H9 (cell line): ENCODE results near the gene ROPN1L. TPM values are rescaled to one million over a fixed set of nuclear protein-coding genes. Genes with fewer than 3 reads are reported as not detected.
A peak's percentile ranks its signal among the peaks of the same experiment; 100 is the strongest.

ENCODE experiments used
- DNase-seq: peaks from one replicate; pipeline ENCODE4 v3.0.0-alpha.2; 2017
- H2AFZ ChIP-seq: one replicate; pipeline ENCODE4 v1.6.1; 2013; ENCODE audit warnings: mild to moderate bottlenecking, low read length, control low read depth, moderate library complexity
- H2AK5ac ChIP-seq: 2 replicates; pipeline ENCODE4 v1.6.1; 2013; ENCODE audit warnings: low read length, control low read depth, mixed read lengths; ENCODE audit not compliant: insufficient read length
- H2BK120ac ChIP-seq: one replicate; pipeline ENCODE4 v1.6.1; 2013; ENCODE audit warnings: low read depth, mild to moderate bottlenecking, low read length, control low read depth, inconsistent platforms; ENCODE audit not compliant: poor library complexity, severe bottlenecking
- H2BK12ac ChIP-seq: 2 replicates; pipeline ENCODE4 v1.6.1; 2013; ENCODE audit warnings: low read length, control low read depth, mixed read lengths, low read depth; ENCODE audit not compliant: insufficient read length
- H2BK15ac ChIP-seq: 2 replicates; pipeline ENCODE4 v1.6.1; 2013; ENCODE audit warnings: low read depth, low read length, control low read depth
- H2BK20ac ChIP-seq: one replicate; pipeline ENCODE4 v1.6.1; 2013; ENCODE audit warnings: low read depth, mild to moderate bottlenecking, low read length, control low read depth, inconsistent platforms; ENCODE audit not compliant: poor library complexity, severe bottlenecking
- H2BK5ac ChIP-seq: 2 replicates; pipeline ENCODE4 v1.6.1; 2013; ENCODE audit warnings: low read length, control low read depth, mixed read lengths; ENCODE audit not compliant: insufficient read length
- H3K14ac ChIP-seq: 2 replicates; pipeline ENCODE4 v1.6.1; 2013; ENCODE audit warnings: low read length, control low read depth; ENCODE audit not compliant: insufficient read depth
- H3K18ac ChIP-seq: 2 replicates; pipeline ENCODE4 v1.6.1; 2013; ENCODE audit warnings: low read depth, mild to moderate bottlenecking, mixed read lengths, low read length, control low read depth; ENCODE audit not compliant: insufficient read length
- H3K23ac ChIP-seq: 2 replicates; pipeline ENCODE4 v1.6.1; 2013; ENCODE audit warnings: low read length, control low read depth, mixed read lengths, low read depth; ENCODE audit not compliant: insufficient read length
- H3K23me2 ChIP-seq: 2 replicates; pipeline ENCODE4 v1.6.1; 2013; ENCODE audit warnings: low read depth, mild to moderate bottlenecking, mixed read lengths, low read length, control low read depth; ENCODE audit not compliant: insufficient read length, poor library complexity, severe bottlenecking
- H3K27ac ChIP-seq: 2 replicates; pipeline ENCODE4 v1.5.1; 2013; ENCODE audit warnings: low read length, control low read depth, mixed read lengths, low read depth; ENCODE audit not compliant: insufficient read length
- H3K27me3 ChIP-seq: 2 replicates; pipeline ENCODE4 v1.6.1; 2013; ENCODE audit warnings: low read length, control low read depth, inconsistent platforms; ENCODE audit not compliant: insufficient read depth
- H3K4ac ChIP-seq: 2 replicates; pipeline ENCODE4 v1.6.1; 2013; ENCODE audit warnings: low read depth, mild to moderate bottlenecking, control low read depth, inconsistent platforms, low read length, moderate library complexity
- H3K4me1 ChIP-seq: 2 replicates; pipeline ENCODE4 v1.6.1; 2013; ENCODE audit warnings: low read length, control low read depth, inconsistent platforms; ENCODE audit not compliant: insufficient read depth
- H3K4me2 ChIP-seq: 2 replicates; pipeline ENCODE4 v1.6.1; 2013; ENCODE audit warnings: low read length, control low read depth, mixed read lengths; ENCODE audit not compliant: insufficient read length, insufficient read depth
- H3K56ac ChIP-seq: 2 replicates; pipeline ENCODE4 v1.6.1; 2013; ENCODE audit warnings: low read depth, mild to moderate bottlenecking, mixed read lengths, low read length, control low read depth; ENCODE audit not compliant: insufficient read length
- H3K79me1 ChIP-seq: 2 replicates; pipeline ENCODE4 v1.6.1; 2013; ENCODE audit warnings: low read depth, mild to moderate bottlenecking, moderate library complexity, low read length, control low read depth, inconsistent platforms; ENCODE audit not compliant: insufficient read depth, poor library complexity, severe bottlenecking
- H3K79me2 ChIP-seq: 2 replicates; pipeline ENCODE4 v1.6.1; 2013; ENCODE audit warnings: low read length, control low read depth, inconsistent platforms; ENCODE audit not compliant: insufficient read depth
- H3K9ac ChIP-seq: 2 replicates; pipeline ENCODE4 v1.6.1; 2013; ENCODE audit warnings: low read length, control low read depth, mixed read lengths; ENCODE audit not compliant: insufficient read length; ENCODE audit errors: extremely low read depth
- H3K9me3 ChIP-seq: one replicate; pipeline ENCODE4 v1.6.1; 2013; ENCODE audit warnings: low read depth, low read length, inconsistent platforms; ENCODE audit not compliant: control insufficient read depth
- H3T11ph ChIP-seq: one replicate; pipeline ENCODE4 v1.6.1; 2013; ENCODE audit warnings: mild to moderate bottlenecking, low read length, control low read depth, inconsistent platforms
- H4K20me1 ChIP-seq: one replicate; pipeline ENCODE4 v1.6.1; 2013; ENCODE audit not compliant: control insufficient read depth, insufficient read length, insufficient read depth
- H4K5ac ChIP-seq: 2 replicates; pipeline ENCODE4 v1.6.1; 2013; ENCODE audit warnings: low read depth, mild to moderate bottlenecking, mixed read lengths, low read length, control low read depth; ENCODE audit not compliant: insufficient read length
- H4K8ac ChIP-seq: replicated peaks from 2 replicates; pipeline ENCODE4 v1.6.1; 2013; ENCODE audit warnings: low read length, control low read depth, mixed read lengths, low read depth; ENCODE audit not compliant: insufficient read length
- H4K91ac ChIP-seq: 2 replicates; pipeline ENCODE4 v1.6.1; 2013; ENCODE audit warnings: low read depth, mild to moderate bottlenecking, moderate library complexity, mixed read lengths, low read length, control low read depth; ENCODE audit not compliant: insufficient read length
- H3K27ac Mint-ChIP-seq, 3 experiments: 2 replicates in 2 of 3; 3 replicates in 1 of 3; pipeline ENCODE4 v1.8.0; 2020 to 2021; ENCODE audit warnings: mixed read lengths in 3 of 3, mild to moderate bottlenecking in 1 of 3, moderate library complexity in 1 of 3
- H3K27me3 Mint-ChIP-seq: 2 replicates; pipeline ENCODE4 v1.8.0; 2021; ENCODE audit warnings: low read depth, mild to moderate bottlenecking, moderate library complexity, mixed read lengths
- H3K36me3 Mint-ChIP-seq, 3 experiments: 2 replicates in 2 of 3; 3 replicates in 1 of 3; pipeline ENCODE4 v1.8.0; 2020 to 2021; ENCODE audit warnings: low read depth in 3 of 3, mixed read lengths in 3 of 3; ENCODE audit not compliant: insufficient read depth in 1 of 3
- H3K4me1 Mint-ChIP-seq, 2 experiments: 2 replicates each; pipeline ENCODE4 v1.8.0; 2020; ENCODE audit warnings: mixed read lengths in 2 of 2
- H3K4me3 Mint-ChIP-seq, 2 experiments: 2 replicates in 1 of 2; 3 replicates in 1 of 2; pipeline ENCODE4 v1.8.0; 2020 to 2021; ENCODE audit warnings: mild to moderate bottlenecking in 2 of 2, mixed read lengths in 2 of 2, moderate library complexity in 1 of 2
- H3K9me3 Mint-ChIP-seq, 2 experiments: 2 replicates in 1 of 2; 3 replicates in 1 of 2; pipeline ENCODE4 v1.8.0; 2020; ENCODE audit warnings: mild to moderate bottlenecking in 2 of 2, mixed read lengths in 2 of 2, moderate library complexity in 1 of 2
- WGBS: extraction: QIAGEN DNeasy Blood & Tissue Kit; methylation state at CpG from one replicate; pipeline ENCODE4 v1.1.7; 2013; ENCODE audit warnings: missing lambda C conversion rate, low lambda C conversion rate, mixed read lengths; ENCODE audit not compliant: insufficient read length; ENCODE audit errors: extremely low coverage; 5-methylcytosine and 5-hydroxymethylcytosine counted together
- total RNA-seq: library from RNA; stranded (reverse); gene quantifications from 2 replicates; pipeline ENCODE4 v1.2.1, GENCODE V29; 2021
- TF ChIP-seq, protein P1 (sequence below): fragments of 200-600 bp; sonication (generic); conservative IDR thresholded peaks from 3 replicates; pipeline ENCODE4 v1.8.0; 2021; ENCODE audit warnings: antibody characterized with exemption, mild to moderate bottlenecking

ROPN1L gene
- total RNA-seq, 1 experiment from 2014 or later, result 0.37 TPM

GRCh38 chr5:10452768-10453331 is 11.2 kb downstream of the ROPN1L start:
- Histone ChIP-seq H4K20me1 (no peaks in the 10 kb centered on the region), H3T11ph (no peak overlapping the region), H2BK5ac (no peak overlapping the region), H3K56ac (no peak overlapping the region), H3K4me2 (no peak overlapping the region), H2BK120ac (no peak overlapping the region), H3K9me3 (no peaks in the 10 kb centered on the region), H2BK20ac (no peak overlapping the region), H3K23ac (no peak overlapping the region), H3K4me1 (no peaks in the 10 kb centered on the region), H2AK5ac (no peak overlapping the region), H2BK15ac (no peak overlapping the region), H3K79me2 (no peaks in the 10 kb centered on the region), H2BK12ac (no peak overlapping the region), H3K14ac (no peak overlapping the region), H3K27ac (no peak overlapping the region), H3K18ac (no peak overlapping the region), H4K91ac (no peak overlapping the region), H3K9ac (no peak overlapping the region), H2AFZ (no peak overlapping the region), H4K8ac (no peak overlapping the region), H3K79me1 (no peaks in the 10 kb centered on the region), H3K4ac (no peak overlapping the region), H4K5ac (no peak overlapping the region), H3K23me2 (no peaks in the 10 kb centered on the region), H3K27me3 (no peaks in the 10 kb centered on the region)
- Mint-ChIP-seq H3K27ac (no peak overlapping the region; a peak in 2 of 7 replicates), H3K9me3 (no peaks in the 10 kb centered on the region; a peak in 1 of 5 replicates), H3K4me3 (no peak overlapping the region), H3K27me3 (peaks cover 7% of the 10 kb centered on the region), H3K4me1 (peaks cover 31 to 34% of the 10 kb centered on the region in 2 experiments), H3K36me3 (no peaks in the 10 kb centered on the region; a peak in 1 of 7 replicates)
- DNase-seq, result peak; percentile 45
- no CpG with 5 or more reads among the region's 10 CpGs for WGBS
- TF ChIP-seq, protein P1, sequence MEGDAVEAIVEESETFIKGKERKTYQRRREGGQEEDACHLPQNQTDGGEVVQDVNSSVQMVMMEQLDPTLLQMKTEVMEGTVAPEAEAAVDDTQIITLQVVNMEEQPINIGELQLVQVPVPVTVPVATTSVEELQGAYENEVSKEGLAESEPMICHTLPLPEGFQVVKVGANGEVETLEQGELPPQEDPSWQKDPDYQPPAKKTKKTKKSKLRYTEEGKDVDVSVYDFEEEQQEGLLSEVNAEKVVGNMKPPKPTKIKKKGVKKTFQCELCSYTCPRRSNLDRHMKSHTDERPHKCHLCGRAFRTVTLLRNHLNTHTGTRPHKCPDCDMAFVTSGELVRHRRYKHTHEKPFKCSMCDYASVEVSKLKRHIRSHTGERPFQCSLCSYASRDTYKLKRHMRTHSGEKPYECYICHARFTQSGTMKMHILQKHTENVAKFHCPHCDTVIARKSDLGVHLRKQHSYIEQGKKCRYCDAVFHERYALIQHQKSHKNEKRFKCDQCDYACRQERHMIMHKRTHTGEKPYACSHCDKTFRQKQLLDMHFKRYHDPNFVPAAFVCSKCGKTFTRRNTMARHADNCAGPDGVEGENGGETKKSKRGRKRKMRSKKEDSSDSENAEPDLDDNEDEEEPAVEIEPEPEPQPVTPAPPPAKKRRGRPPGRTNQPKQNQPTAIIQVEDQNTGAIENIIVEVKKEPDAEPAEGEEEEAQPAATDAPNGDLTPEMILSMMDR, result peak; percentile 91
